ENCODE results near the gene SNX12.

The SNX12 gene

DNA sequence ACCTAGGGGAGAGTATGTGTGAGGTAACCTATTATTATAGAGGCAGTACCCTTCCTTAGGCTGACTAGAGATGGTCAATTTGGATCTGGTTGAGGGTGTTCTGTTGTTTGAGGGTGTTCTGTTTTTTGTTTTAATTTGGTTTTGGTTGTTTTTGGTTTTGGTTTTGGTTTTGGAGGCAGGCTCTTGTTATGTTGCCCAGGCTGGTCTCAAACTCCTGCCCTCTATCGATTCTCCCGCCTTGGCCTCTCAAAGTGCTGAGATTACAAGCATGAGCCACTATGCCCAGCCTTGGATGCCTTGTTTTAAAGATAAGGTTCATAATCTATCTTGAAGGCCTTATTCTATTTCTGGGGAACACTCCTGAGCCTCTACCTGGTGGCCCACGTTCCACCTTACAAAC lies 37.5 kb upstream of the SNX12 start:
- H3K9ac ChIP-seq (ENCODE audit: low read length): no peak overlapping the region
- H4K20me1 ChIP-seq (ENCODE audit: insufficient read depth, low read length): no peaks in the 10 kb centered on the region
- no peaks in the 10 kb centered on the region for H3K27me3 ChIP-seq (ENCODE audit: low read depth, low read length)
- TF ChIP-seq EZH2phosphoT487 (IDR thresholded peaks at IDR 0.05; ENCODE audit: low read depth): no peak
- TF ChIP-seq, protein P1, sequence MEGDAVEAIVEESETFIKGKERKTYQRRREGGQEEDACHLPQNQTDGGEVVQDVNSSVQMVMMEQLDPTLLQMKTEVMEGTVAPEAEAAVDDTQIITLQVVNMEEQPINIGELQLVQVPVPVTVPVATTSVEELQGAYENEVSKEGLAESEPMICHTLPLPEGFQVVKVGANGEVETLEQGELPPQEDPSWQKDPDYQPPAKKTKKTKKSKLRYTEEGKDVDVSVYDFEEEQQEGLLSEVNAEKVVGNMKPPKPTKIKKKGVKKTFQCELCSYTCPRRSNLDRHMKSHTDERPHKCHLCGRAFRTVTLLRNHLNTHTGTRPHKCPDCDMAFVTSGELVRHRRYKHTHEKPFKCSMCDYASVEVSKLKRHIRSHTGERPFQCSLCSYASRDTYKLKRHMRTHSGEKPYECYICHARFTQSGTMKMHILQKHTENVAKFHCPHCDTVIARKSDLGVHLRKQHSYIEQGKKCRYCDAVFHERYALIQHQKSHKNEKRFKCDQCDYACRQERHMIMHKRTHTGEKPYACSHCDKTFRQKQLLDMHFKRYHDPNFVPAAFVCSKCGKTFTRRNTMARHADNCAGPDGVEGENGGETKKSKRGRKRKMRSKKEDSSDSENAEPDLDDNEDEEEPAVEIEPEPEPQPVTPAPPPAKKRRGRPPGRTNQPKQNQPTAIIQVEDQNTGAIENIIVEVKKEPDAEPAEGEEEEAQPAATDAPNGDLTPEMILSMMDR (IDR thresholded peaks at IDR 0.05; ENCODE audit: low read depth, low read length): no peak
- peaks cover 8% of the 10 kb centered on the region for H3K79me2 ChIP-seq (ENCODE audit: low read length)
- peaks cover 16% of the 10 kb centered on the region for H3K4me1 ChIP-seq (ENCODE audit: low read length)
- H3K27ac ChIP-seq (ENCODE audit: low read length): no peak overlapping the region
- H3K36me3 ChIP-seq (replicated peaks; ENCODE audit: low read depth, low read length): peaks cover 24% of the 10 kb centered on the region
- no peak overlapping the region for H3K4me2 ChIP-seq (ENCODE audit: low read length)
- no peaks in the 10 kb centered on the region for H3K9me3 ChIP-seq (ENCODE audit: insufficient read depth, low read length)
- H2AFZ ChIP-seq (ENCODE audit: low read depth, low read length): no peak overlapping the region
- H3K4me3 ChIP-seq (ENCODE audit: low read length): no peak overlapping the region

DNA sequence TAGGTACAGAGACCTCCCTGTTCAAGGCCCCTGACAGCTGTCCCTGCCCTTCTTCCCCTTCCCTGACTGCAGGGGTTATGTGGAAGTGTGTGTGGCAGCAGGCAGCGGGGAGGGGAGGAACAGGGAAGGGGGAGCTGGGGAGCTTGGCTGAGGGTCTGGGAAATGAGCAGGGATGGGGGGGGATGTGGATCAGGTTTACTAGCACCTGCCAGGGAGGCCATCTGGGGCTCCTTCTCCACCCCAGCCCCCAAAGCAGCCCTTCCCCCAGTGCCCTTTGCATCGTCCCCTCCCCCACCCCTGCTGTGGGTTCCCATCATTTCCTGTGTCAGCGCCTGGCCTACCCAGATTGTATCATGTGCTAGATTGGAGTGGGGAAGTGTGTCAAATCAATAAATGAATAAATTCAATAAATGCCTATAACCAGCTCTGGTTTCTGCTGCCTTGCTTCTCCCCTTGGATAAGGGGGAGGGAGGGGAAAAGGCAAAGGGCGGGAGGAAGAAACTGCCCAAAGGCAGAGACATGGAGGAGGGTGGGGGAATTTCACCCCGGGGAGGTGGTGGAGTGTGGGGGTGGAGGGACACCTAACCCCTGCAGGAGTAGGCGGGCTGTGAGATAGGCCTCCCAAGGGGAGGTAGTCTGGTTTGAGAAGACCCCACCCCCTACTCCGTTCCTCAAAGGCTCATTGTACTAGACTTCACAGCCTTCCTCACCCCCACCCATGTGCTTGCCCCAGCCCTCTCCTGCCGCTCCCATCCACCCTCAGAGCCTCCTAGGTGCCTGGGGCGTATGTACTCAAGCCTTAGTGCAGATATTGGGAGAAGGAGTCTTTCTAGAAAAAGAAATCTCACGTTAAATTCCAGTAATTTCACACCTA lies 35.2 kb upstream of the SNX12 start:
- H3K4me2 ChIP-seq (ENCODE audit: low read length): 0 out of 2 replicates have a peak overlapping the region, but pooled peaks have one; percentile 7
- peaks cover 10% of the 10 kb centered on the region for H3K36me3 ChIP-seq (replicated peaks; ENCODE audit: low read depth, low read length)
- no peak overlapping the region for H3K9ac ChIP-seq (ENCODE audit: low read length)
- TF ChIP-seq, protein P1 (IDR thresholded peaks at IDR 0.05; ENCODE audit: low read depth, low read length): no peak
- TF ChIP-seq EZH2phosphoT487 (IDR thresholded peaks at IDR 0.05; ENCODE audit: low read depth): no peak
- no peaks in the 10 kb centered on the region for H4K20me1 ChIP-seq (ENCODE audit: insufficient read depth, low read length)
- H2AFZ ChIP-seq (ENCODE audit: low read depth, low read length): no peak overlapping the region
- H3K4me1 ChIP-seq (ENCODE audit: low read length): peaks cover 15% of the 10 kb centered on the region
- H3K27ac ChIP-seq (ENCODE audit: low read length): no peak overlapping the region
- no peaks in the 10 kb centered on the region for H3K27me3 ChIP-seq (ENCODE audit: low read depth, low read length)
- no peak overlapping the region for H3K4me3 ChIP-seq (ENCODE audit: low read length)
- no peaks in the 10 kb centered on the region for H3K79me2 ChIP-seq (ENCODE audit: low read length)
- H3K9me3 ChIP-seq (ENCODE audit: insufficient read depth, low read length): no peaks in the 10 kb centered on the region

DNA sequence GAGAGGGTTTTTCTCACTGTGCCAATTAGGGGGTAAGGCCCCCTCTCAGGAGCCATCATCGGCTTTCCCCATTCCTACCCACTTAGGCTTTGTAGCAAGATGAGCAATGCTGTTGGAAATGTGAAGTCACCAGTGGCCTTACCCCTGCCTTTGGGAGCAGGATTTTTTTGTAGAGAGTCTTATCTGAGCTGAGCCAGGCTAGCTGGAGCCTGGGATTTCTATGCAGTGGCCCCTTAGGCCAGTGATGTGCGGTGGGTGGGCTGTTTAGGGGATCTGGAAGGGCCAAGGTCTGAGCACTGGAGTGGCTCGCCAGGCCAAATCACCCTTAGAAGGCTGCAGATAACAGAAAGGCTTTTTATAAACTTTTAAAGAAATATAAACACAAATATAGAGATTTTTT lies 34.2 kb upstream of the SNX12 start:
- H3K4me2 ChIP-seq (ENCODE audit: low read length): no peak overlapping the region
- no peaks in the 10 kb centered on the region for H4K20me1 ChIP-seq (ENCODE audit: insufficient read depth, low read length)
- TF ChIP-seq, protein P1 (IDR thresholded peaks at IDR 0.05; ENCODE audit: low read depth, low read length): no peak
- no peak for TF ChIP-seq EZH2phosphoT487 (IDR thresholded peaks at IDR 0.05; ENCODE audit: low read depth)
- H2AFZ ChIP-seq (ENCODE audit: low read depth, low read length): no peak overlapping the region
- no peak overlapping the region for H3K4me3 ChIP-seq (ENCODE audit: low read length)
- no peaks in the 10 kb centered on the region for H3K9me3 ChIP-seq (ENCODE audit: insufficient read depth, low read length)
- H3K36me3 ChIP-seq (replicated peaks; ENCODE audit: low read depth, low read length): peaks cover 1% of the 10 kb centered on the region
- H3K79me2 ChIP-seq (ENCODE audit: low read length): no peaks in the 10 kb centered on the region
- H3K27ac ChIP-seq (ENCODE audit: low read length): no peak overlapping the region
- H3K4me1 ChIP-seq (ENCODE audit: low read length): peaks cover 15% of the 10 kb centered on the region
- no peaks in the 10 kb centered on the region for H3K27me3 ChIP-seq (ENCODE audit: low read depth, low read length)
- H3K9ac ChIP-seq (ENCODE audit: low read length): no peak overlapping the region

DNA sequence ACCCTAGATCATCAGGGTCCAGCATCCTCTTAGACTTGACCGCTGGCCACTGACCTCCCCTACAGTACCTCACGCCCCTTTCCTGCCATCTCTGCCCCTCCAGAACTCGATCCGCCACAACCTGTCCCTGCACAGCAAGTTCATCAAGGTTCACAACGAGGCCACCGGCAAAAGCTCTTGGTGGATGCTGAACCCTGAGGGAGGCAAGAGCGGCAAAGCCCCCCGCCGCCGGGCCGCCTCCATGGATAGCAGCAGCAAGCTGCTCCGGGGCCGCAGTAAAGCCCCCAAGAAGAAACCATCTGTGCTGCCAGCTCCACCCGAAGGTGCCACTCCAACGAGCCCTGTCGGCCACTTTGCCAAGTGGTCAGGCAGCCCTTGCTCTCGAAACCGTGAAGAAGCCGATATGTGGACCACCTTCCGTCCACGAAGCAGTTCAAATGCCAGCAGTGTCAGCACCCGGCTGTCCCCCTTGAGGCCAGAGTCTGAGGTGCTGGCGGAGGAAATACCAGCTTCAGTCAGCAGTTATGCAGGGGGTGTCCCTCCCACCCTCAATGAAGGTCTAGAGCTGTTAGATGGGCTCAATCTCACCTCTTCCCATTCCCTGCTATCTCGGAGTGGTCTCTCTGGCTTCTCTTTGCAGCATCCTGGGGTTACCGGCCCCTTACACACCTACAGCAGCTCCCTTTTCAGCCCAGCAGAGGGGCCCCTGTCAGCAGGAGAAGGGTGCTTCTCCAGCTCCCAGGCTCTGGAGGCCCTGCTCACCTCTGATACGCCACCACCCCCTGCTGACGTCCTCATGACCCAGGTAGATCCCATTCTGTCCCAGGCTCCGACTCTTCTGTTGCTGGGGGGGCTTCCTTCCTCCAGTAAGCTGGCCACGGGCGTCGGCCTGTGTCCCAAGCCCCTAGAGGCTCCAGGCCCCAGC lies 32.7 kb upstream of the SNX12 start:
- no peak overlapping the region for H2AFZ ChIP-seq (ENCODE audit: low read depth, low read length)
- H3K4me1 ChIP-seq (ENCODE audit: low read length): peaks cover 15% of the 10 kb centered on the region
- no peaks in the 10 kb centered on the region for H4K20me1 ChIP-seq (ENCODE audit: insufficient read depth, low read length)
- H3K4me3 ChIP-seq (ENCODE audit: low read length): no peak overlapping the region
- no peaks in the 10 kb centered on the region for H3K27me3 ChIP-seq (ENCODE audit: low read depth, low read length)
- no peaks in the 10 kb centered on the region for H3K36me3 ChIP-seq (replicated peaks; ENCODE audit: low read depth, low read length)
- no peak overlapping the region for H3K4me2 ChIP-seq (ENCODE audit: low read length)
- no peaks in the 10 kb centered on the region for H3K9me3 ChIP-seq (ENCODE audit: insufficient read depth, low read length)
- H3K9ac ChIP-seq (ENCODE audit: low read length): no peak overlapping the region
- H3K27ac ChIP-seq (ENCODE audit: low read length): no peak overlapping the region
- no peak for TF ChIP-seq EZH2phosphoT487 (IDR thresholded peaks at IDR 0.05; ENCODE audit: low read depth)
- TF ChIP-seq, protein P1 (IDR thresholded peaks at IDR 0.05; ENCODE audit: low read depth, low read length): no peak
- no peaks in the 10 kb centered on the region for H3K79me2 ChIP-seq (ENCODE audit: low read length)

Measured in OCI-LY3 (cell line).